ENCODE data around the gene APOBEC2.

GRCh38 chr6:41085182-41085581, 32.2 kb downstream of the APOBEC2 start:
- TF ChIP-seq CTCF (IDR thresholded peaks at IDR 0.05) (no peak), EZH2 (IDR thresholded peaks at IDR 0.05) (no peak)
